Neutrophil (primary cell): ENCODE data around the gene TMEM270.

Source experiments
- H3K27ac ChIP-seq: fragments of 200-600 bp; sonication (generic); 2 replicates; pipeline ENCODE4 v1.5.1; 2016; ENCODE audit warnings: mild to moderate bottlenecking, moderate library complexity
- H3K27me3 ChIP-seq: fragments of 200-600 bp; sonication (generic); 2 replicates; pipeline ENCODE4 v1.6.0; 2016; ENCODE audit warnings: mild to moderate bottlenecking
- H3K36me3 ChIP-seq: fragments of 200-600 bp; sonication (generic); 2 replicates; pipeline ENCODE4 v1.5.1; 2017
- H3K4me1 ChIP-seq, 2 experiments: fragments of 200-600 bp in 1 of 2; sonication (generic) in 1 of 2; 1 replicate in 1 of 2; 2 replicates in 1 of 2; pipeline versions ENCODE4 v1.5.1 to v1.6.1; 2013 to 2016; ENCODE audit warnings: low read depth in 1 of 2, low read length in 1 of 2, mild to moderate bottlenecking in 1 of 2, moderate library complexity in 1 of 2; ENCODE audit not compliant: control insufficient read depth in 1 of 2, insufficient read depth in 1 of 2
- H3K4me3 ChIP-seq, 2 experiments: fragments of 200-600 bp in 1 of 2; sonication (generic) in 1 of 2; 1 replicate in 1 of 2; 2 replicates in 1 of 2; pipeline ENCODE4 v1.5.1; 2013 to 2016; ENCODE audit warnings: low read depth in 1 of 2, low read length in 1 of 2, mild to moderate bottlenecking in 1 of 2, moderate library complexity in 1 of 2
- H3K9me3 ChIP-seq: fragments of 200-600 bp; sonication (generic); 2 replicates; pipeline ENCODE4 v1.5.1; 2016
- TF ChIP-seq, protein P1 (sequence below): fragments of 200-600 bp; sonication (generic); IDR thresholded peaks from 2 replicates; pipeline ENCODE4 v1.5.1; 2016; ENCODE audit warnings: antibody characterized with exemption

TMEM270 gene

DNA sequence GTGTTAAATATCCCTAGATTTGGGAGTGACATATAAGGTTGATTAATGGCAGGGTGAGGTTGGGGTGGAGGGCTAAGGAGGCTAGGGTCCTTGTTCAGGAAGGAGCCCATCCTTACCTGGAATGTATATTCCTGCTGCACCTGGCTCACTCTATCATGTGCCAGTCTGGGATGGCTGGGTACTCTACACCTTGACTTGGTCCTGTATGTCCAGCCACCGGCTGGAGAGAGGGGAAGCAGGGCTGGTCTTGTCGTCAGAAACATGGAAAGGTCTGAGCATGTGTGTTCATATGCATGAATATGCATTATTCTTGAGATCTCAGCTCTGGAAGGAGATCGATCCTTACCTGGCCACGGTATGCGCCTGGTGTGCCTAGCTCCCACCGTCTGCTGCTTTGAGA is 33.2 kb downstream of the TMEM270 start:
- no peaks in the 10 kb centered on the region for H3K27me3 ChIP-seq
- no peak overlapping the region for H3K27ac ChIP-seq
- H3K9me3 ChIP-seq, result no peaks in the 10 kb centered on the region
- H3K36me3 ChIP-seq, result no peaks in the 10 kb centered on the region
- TF ChIP-seq, protein P1, sequence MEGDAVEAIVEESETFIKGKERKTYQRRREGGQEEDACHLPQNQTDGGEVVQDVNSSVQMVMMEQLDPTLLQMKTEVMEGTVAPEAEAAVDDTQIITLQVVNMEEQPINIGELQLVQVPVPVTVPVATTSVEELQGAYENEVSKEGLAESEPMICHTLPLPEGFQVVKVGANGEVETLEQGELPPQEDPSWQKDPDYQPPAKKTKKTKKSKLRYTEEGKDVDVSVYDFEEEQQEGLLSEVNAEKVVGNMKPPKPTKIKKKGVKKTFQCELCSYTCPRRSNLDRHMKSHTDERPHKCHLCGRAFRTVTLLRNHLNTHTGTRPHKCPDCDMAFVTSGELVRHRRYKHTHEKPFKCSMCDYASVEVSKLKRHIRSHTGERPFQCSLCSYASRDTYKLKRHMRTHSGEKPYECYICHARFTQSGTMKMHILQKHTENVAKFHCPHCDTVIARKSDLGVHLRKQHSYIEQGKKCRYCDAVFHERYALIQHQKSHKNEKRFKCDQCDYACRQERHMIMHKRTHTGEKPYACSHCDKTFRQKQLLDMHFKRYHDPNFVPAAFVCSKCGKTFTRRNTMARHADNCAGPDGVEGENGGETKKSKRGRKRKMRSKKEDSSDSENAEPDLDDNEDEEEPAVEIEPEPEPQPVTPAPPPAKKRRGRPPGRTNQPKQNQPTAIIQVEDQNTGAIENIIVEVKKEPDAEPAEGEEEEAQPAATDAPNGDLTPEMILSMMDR, result no peak
- H3K4me1 ChIP-seq, result no peaks in the 10 kb centered on the region
- H3K4me3 ChIP-seq, result no peak overlapping the region

DNA sequence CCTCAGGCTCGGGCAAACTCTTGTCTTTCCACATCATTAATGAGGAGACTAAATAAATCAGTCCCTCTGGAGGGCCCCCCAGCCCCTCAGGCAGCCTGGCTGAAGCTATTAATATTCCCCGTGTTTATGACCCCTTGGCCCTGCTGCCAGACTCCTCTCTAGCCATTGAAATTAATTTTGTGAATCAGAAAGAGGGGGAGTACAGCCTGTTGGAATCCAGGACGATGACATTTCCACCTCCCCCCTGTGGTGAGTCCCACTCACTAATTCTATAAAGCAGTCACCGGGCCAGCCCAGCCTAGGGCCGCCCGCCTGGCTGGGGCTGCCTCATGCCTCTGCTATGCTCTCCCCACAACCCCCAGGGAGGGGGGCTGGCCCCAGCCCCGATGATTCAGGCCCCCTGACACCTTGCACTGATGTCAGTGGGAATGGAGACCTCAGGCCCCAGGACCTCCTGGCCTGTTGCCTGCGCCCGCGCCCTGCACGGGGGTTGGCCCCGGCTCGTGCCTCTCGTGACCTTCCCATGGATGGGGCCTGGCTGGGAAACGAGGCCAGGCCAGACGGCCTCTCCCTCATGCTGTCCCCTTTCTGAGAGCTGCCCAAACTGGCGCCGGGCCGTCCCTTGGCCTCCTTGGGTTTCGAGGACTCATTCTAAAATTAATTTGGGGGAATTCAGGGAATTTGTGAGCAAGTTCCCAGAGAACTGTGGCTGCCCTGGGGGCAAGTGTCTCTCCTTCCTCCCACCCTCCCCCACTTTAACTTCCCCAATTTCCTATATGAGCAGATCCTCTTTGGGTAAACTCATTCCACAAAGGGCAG is 34.0 kb downstream of the TMEM270 start:
- H3K4me1 ChIP-seq, result no peaks in the 10 kb centered on the region
- H3K9me3 ChIP-seq, result no peaks in the 10 kb centered on the region
- TF ChIP-seq, protein P1, result no peak
- no peaks in the 10 kb centered on the region for H3K36me3 ChIP-seq
- no peaks in the 10 kb centered on the region for H3K27me3 ChIP-seq
- H3K4me3 ChIP-seq, result no peak overlapping the region
- no peak overlapping the region for H3K27ac ChIP-seq

DNA sequence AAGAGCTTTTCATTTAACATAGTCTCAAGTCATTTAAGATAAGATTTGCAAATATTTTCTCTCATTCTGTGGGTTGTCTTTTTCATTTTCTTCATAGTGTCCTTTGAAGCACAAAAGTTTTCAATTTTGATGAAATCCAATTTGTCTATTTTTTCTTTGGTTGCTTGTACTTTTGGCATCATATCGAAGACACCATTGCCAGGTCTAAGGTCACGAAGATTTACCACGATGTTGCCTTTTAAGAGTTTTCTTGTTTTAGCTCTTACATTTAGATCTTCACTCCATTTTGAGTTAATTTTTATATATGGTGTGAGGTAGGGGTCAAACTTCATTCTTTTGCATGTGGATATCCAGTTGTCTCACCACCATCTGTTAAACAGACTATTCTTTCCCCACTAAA is 34.7 kb downstream of the TMEM270 start:
- H3K9me3 ChIP-seq, result no peaks in the 10 kb centered on the region
- TF ChIP-seq, protein P1, result no peak
- H3K27ac ChIP-seq, result no peak overlapping the region
- H3K27me3 ChIP-seq, result no peaks in the 10 kb centered on the region
- no peak overlapping the region for H3K4me3 ChIP-seq
- H3K4me1 ChIP-seq, result no peaks in the 10 kb centered on the region
- no peaks in the 10 kb centered on the region for H3K36me3 ChIP-seq

DNA sequence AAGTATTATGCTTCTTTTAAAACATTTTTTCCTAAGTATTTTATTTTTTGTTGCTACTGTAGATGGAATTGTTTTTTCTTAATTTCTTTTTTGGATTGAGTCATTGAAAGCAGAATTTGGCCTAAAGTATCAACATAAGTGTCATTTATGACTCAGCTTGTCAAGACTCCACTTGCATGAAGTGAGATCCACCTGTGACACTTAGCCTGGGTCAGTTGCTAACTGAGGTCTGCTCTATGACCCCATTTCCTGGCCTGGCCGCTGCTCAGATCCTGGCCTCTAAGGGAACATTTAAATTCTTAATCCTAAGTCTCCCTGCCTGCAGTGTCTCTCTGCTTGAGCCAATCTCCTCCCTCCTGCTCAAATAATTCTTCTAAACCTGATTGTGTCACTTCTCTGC is 35.5 kb downstream of the TMEM270 start:
- no peak overlapping the region for H3K27ac ChIP-seq
- H3K27me3 ChIP-seq, result no peaks in the 10 kb centered on the region
- H3K4me1 ChIP-seq, result no peaks in the 10 kb centered on the region
- no peaks in the 10 kb centered on the region for H3K9me3 ChIP-seq
- no peak overlapping the region for H3K4me3 ChIP-seq
- TF ChIP-seq, protein P1, result no peak
- no peaks in the 10 kb centered on the region for H3K36me3 ChIP-seq

DNA sequence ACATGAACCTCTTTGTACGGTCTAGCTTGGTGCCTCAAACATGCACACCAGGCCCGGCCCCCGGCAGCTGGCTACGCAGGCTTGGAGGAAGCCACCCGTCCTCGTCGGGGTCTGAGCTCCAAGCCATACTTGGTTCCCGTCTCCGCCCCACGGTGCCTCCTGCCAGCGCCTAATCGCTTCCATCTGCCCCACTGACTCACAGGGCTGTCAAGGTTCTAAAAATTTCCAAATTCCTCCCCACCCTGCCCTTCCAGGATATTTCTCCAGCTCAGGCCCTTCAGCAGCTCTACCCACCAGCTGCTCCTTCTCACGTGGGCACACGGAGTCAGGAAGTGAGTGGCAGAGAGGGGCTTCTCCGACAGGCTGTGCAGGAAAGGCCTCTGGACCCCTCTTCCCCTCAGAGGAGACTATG is 38.8 kb downstream of the TMEM270 start:
- TF ChIP-seq, protein P1, result no peak
- H3K4me3 ChIP-seq, result no peak overlapping the region
- H3K27me3 ChIP-seq, result no peaks in the 10 kb centered on the region
- H3K4me1 ChIP-seq, result no peaks in the 10 kb centered on the region
- no peak overlapping the region for H3K27ac ChIP-seq
- H3K36me3 ChIP-seq, result no peaks in the 10 kb centered on the region
- H3K9me3 ChIP-seq, result no peaks in the 10 kb centered on the region
